HG03378 (cell line): ENCODE results near the gene CUEDC1.

Source experiments
- ATAC-seq: cut with Tn5 transposase; IDR thresholded peaks from one replicate; pipeline ENCODE4 v1.9.1; 2021; ENCODE audit warnings: mild to moderate bottlenecking, moderate library complexity; ENCODE audit not compliant: unreplicated experiment

The CUEDC1 gene

GRCh38 chr17:57900991-57901743 is 54.0 kb downstream of the CUEDC1 start:
- ATAC-seq, result no peak

- ATAC-seq, result no peak
These were observed 55.4 kb downstream of the CUEDC1 start for GRCh38 chr17:57899822-57900221.

DNA sequence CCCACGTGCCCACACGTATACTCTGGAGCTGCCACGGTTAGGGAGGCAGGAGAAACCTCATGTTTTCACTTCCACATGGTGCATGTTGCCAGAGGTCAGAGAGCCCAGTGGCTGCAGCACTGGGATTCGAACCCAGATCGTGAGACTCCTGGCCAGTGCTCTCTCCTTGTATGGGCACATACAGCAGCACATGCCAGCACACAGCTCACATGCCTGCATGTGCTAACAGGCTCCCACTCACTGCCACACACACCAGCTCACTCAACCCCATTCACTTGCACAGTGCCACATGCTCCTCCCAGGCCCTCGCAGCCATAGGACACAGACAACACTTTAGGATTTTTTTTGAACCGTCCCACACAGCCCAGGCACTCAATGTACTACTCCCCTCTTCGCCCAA is 55.8 kb downstream of the CUEDC1 start:
- ATAC-seq, result no peak

DNA sequence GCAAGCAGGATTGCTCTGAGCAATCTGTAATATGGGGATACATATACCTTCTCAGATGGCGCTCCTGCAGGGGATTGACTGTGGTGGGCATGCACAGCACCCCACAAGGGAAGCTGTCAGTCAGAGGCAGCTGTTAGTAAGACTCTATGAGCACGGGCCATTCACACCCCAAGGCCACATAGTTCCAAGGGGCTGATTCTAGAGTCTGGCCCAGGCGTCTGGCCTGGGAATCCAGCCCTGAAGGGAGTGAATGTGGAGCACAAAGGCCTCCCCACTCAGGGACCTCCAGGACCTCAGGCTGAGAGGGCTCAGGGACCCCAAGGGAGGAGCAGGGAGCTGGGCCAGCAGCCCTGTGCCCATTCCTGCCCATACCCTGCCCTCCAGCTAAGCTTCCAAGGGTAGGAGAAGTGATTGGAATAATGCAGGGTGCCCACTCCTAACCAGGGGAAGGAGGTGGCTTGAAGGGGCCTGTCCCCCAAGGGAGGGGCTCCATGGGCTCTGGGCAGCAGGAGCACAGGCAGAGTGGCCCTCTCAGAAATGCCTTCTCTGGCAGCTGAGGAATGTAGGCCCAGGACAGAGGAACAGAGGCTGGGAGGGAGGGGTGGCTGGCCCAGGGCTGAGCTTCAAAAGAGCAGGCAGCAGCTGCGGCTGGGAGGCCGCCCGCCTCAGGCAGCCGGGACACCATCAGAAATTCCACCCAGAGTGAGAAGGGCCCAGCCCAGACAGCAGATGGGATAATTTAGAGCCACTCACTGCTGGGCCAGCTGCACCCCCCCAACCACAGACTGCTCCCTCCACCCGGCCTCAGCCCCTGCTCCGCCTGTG is 56.5 kb downstream of the CUEDC1 start:
- ATAC-seq, result no peak

- no peak for ATAC-seq
These were observed 59.7 kb downstream of the CUEDC1 start for GRCh38 chr17:57895382-57896060.

GRCh38 chr17:57894848-57895247 is 60.4 kb downstream of the CUEDC1 start:
- ATAC-seq, result no peak

GRCh38 chr17:57892820-57893595 is 62.2 kb downstream of the CUEDC1 start:
- ATAC-seq, result no peak

DNA sequence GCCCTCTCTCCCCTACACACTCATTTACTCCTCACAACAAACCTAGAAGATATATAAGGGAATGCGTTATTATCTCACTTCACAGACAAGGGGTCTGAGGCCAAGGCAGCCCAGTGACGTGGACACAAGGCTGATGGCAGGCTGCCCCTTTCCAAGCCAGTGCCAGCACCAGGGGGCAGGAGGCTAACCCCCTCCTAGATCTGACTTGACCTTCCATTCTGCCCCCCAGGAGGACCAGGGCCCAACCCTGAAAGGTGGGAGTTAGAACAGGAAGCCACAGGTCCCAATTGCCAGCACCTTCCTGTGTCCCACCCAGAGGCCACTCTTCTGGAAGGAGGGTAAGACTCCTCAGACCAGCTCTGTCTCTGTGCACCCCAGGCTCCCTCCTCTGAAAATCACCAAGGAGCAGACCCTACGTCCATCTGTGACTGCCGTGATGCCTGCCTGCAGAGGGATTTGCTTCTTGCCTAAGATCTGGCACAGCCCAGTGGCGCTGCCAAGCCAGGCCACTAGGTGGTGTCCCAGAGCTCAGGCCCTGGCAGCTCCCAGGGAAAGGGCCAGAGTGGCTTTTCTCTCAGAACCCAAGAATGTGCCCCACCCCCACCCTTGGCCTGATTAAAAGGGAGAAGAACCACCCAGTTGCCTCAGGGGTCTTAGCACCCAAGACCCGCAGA is 62.9 kb downstream of the CUEDC1 start:
- ATAC-seq, result no peak

DNA sequence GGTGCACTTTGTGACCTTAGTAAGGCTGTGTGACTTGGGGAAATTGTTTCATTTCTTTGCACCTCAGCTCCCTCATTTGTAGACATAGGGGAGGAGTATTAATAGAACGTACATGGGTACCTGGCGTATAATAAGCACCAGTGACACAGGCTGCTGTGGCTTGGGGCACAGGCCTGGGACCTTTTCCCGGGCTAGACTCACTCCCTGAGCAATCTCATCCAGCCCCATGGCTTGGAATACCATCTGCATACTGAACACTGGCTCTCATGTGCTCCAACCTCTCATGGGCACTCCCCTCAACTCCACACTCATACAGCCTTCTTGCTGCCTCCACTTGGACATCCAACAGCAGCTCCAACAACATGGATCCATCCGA is 64.4 kb downstream of the CUEDC1 start:
- no peak for ATAC-seq

DNA sequence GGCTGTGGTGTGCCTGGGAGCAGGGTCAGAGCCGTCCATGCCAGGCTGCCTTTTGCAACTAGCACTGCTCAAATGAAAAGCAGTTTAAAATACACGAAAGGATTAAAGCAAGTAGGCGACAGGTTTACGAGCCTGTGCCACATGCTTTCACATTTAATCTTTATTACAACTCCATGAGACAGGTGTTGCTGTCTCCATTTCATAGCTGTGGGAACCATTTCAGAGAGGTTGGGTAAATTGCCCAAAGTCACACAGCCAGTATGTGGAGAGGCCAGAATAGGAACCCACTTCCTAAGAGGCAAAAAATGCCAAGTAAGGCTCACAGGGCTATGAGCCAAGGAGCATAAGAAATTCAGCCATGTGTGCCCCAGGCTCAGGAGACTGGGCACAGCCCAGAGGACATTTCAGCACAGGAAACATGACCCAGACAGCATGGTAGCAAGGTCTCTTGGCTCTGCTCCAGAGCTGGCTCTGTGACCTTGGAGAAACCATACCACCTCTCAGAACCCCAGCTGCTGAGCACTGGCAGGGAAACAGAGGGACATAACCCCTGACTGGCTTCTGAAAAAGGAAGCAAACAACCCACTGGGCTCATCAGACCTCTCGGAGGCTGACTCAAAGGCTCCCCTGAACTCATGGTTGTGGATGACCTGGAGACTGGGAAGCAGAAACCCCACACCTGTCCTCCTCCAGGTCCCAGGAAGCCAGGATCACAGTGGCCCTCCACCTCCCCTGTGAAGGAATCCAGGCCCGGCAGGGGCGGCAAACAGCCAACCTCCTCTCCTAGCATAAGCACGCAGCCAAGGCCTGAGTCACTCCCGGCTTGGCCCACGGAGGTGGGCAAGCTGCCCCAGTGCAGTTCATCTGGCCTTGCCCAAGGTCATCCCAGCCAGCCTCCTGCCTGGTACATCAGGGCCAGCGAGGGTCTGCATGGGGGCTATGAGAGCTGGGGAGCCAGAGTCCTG is 65.0 kb downstream of the CUEDC1 start:
- ATAC-seq, result no peak

DNA sequence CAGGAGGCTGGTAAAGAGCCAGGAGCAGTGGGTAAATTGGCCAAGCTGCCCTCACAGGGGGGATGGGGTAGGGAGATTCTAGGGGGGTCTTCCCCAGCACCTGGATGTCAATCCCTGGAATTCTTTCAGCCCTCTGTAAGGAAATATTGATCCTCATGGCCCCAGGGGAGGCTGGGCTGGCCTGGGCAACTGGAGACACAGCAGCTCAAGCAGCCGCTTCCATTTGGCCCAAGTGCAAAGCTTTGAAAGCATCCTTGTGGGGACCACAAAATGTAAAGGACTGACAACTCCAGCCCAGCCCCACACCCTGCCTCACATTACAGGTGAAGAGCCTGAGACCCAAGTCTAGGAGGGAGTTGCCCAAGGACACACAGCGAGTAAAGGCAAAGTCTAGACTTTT is 66.0 kb downstream of the CUEDC1 start:
- ATAC-seq, result no peak

GRCh38 chr17:57888311-57889216 is 66.6 kb downstream of the CUEDC1 start:
- ATAC-seq, result no peak

GRCh38 chr17:57887161-57887560 is 68.1 kb downstream of the CUEDC1 start:
- no peak for ATAC-seq

DNA sequence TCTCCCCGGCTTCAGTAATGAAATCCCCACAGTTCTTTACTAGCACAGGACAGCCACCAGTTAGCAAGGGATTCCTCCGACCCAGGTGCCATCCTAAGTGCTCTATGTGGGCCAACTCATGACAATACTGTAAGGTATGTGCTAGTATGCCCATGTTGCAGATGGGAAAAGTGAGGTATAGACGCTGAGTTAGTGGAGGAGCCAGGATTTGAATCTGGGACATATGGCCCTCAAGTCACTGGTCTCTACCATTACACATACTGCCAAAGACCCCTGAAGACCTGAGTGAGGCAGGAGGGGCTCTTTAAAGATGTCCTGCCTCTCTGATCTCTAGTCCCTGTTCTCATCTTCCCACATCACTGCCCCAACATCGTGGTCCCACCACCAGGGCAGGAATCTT is 69.2 kb downstream of the CUEDC1 start:
- ATAC-seq, result no peak

- no peak for ATAC-seq
These were observed 69.9 kb downstream of the CUEDC1 start for GRCh38 chr17:57885148-57885915.

DNA sequence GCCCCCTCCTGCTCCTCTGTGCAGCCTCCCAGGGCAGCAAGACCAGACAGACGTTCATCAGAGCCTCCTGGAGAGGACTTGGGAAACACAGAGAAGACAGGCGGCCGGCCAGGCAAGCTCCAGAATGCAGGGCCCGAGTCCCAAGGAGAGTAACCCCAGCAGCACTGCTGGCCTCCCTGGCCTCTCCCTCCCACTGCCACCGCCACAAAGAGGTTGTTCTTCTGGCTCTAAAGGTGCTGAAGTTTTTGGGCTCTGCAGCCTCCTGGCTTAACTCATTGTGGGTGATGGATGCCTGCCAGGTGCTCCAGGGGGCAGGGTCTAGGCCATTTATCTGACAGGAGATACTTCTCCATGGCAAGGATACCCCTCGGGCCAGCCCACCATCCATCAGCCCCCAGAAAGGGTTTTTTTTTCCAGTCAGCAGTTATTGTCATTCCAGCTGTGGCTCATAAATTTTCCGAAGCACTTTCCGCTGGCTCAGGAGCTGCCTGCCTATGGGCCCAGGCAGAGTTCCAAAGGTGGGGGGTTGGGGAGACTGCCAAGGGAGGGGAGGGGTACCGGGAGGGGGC is 73.3 kb downstream of the CUEDC1 start:
- ATAC-seq, result no peak

- ATAC-seq, result no peak
These were observed 74.1 kb downstream of the CUEDC1 start for GRCh38 chr17:57881143-57881542.
